Endothelial cell (in vitro differentiated cells): ENCODE data around the gene PTPN11. TPM values are rescaled to one million over a fixed set of nuclear protein-coding genes. Genes with fewer than 3 reads are reported as not detected.

Experiments
- DNase-seq: peaks from one replicate; pipeline ENCODE4 v3.0.0; 2021; ENCODE audit warnings: low spot score
- H3K27ac Mint-ChIP-seq: one replicate; pipeline ENCODE4 v1.8.0; 2021; ENCODE audit warnings: mixed read lengths, inconsistent platforms; ENCODE audit not compliant: unreplicated experiment
- H3K27me3 Mint-ChIP-seq: one replicate; pipeline ENCODE4 v1.8.0; 2021; ENCODE audit warnings: mild to moderate bottlenecking, moderate library complexity, mixed read lengths, inconsistent platforms; ENCODE audit not compliant: unreplicated experiment
- H3K36me3 Mint-ChIP-seq: one replicate; pipeline ENCODE4 v1.8.0; 2021; ENCODE audit warnings: mild to moderate bottlenecking, low read depth, mixed read lengths, inconsistent platforms; ENCODE audit not compliant: unreplicated experiment
- H3K4me1 Mint-ChIP-seq: one replicate; pipeline ENCODE4 v1.8.0; 2021; ENCODE audit warnings: mild to moderate bottlenecking, mixed read lengths, inconsistent platforms; ENCODE audit not compliant: unreplicated experiment
- H3K4me3 Mint-ChIP-seq: one replicate; pipeline ENCODE4 v1.8.0; 2021; ENCODE audit warnings: mild to moderate bottlenecking, mixed read lengths, inconsistent platforms; ENCODE audit not compliant: unreplicated experiment
- H3K9me3 Mint-ChIP-seq: one replicate; pipeline ENCODE4 v1.8.0; 2021; ENCODE audit warnings: mixed read lengths, inconsistent platforms; ENCODE audit not compliant: unreplicated experiment
- CTCF ChIP-seq: fragments of 200-600 bp; sonication (generic); IDR thresholded peaks from one replicate; pipeline ENCODE4 v1.5.0; 2021; ENCODE audit warnings: antibody characterized with exemption; ENCODE audit not compliant: unreplicated experiment
- total RNA-seq: library from RNA; stranded (reverse); fragmentation: NEBNext Ultra II Directional; extraction: Animal tissue kit (Norgen Biotek cat#: 25700); gene quantifications from one replicate; pipeline ENCODE4 v1.2.1, GENCODE V29; 2021; ENCODE audit not compliant: unreplicated experiment

The PTPN11 gene
- total RNA-seq, 1 donor from 2014 or later: 97.8 TPM

- peak overlapping the region; percentile 95 for H3K4me3 Mint-ChIP-seq
- peaks cover 19% of the 10 kb centered on the region for H3K27me3 Mint-ChIP-seq
- H3K27ac Mint-ChIP-seq: peak overlapping the region; percentile 97
- TF ChIP-seq CTCF: no peak
- peaks cover 7% of the 10 kb centered on the region for H3K36me3 Mint-ChIP-seq
- no peaks in the 10 kb centered on the region for H3K9me3 Mint-ChIP-seq
- H3K4me1 Mint-ChIP-seq: peaks cover 24% of the 10 kb centered on the region
- DNase-seq: no peak
Observed at GRCh38 chr12:112419297-112420133, 768 bp downstream of the PTPN11 start.

DNA sequence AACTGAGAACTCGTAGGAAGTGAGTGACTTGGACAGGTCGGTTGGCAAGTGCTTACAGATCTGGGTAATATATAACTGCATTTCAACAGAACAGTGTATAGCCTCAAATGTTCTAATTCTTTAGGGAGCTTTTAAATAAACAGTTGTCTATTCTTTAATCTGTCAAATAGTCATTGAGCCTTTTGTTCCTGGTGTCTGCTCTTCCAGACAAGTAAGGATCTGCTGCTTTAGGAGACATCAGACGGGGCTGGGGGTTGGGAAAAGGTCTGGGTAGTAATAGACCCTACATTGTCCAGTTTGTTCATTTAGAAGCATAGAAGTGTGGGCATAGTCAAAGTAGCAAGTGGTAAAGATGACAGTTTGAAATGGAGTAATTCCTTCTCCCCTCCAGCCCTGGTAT lies 2.0 kb downstream of the PTPN11 start:
- DNase-seq: no peak
- H3K27ac Mint-ChIP-seq: peak overlapping the region; percentile 97

DNA sequence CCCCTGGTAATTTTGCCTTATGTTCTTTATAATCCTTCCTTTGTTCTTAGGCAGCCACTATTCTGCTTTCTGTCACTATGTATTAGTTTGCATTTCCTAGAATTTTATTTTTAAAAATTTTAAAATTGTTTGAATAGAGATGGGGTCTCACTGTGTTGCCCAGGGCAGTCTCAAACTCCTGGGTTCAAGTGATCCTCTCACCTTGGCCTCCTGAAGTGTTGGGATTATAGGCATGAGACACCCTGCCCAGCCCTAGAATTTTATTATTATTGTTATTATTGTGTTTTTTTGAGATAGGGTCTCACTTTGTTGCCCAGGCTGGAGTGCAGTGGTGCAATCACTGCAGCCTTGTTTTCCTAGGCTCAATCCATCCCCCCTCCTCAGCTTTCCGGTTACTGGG lies 2.6 kb downstream of the PTPN11 start:
- DNase-seq: no peak
- peaks cover 24% of the 10 kb centered on the region for H3K4me1 Mint-ChIP-seq
- H3K4me3 Mint-ChIP-seq: no peak overlapping the region
- no peak overlapping the region for H3K27ac Mint-ChIP-seq
- no peaks in the 10 kb centered on the region for H3K9me3 Mint-ChIP-seq
- peaks cover 17% of the 10 kb centered on the region for H3K27me3 Mint-ChIP-seq
- TF ChIP-seq CTCF: no peak
- H3K36me3 Mint-ChIP-seq: peaks cover 7% of the 10 kb centered on the region

More for the DNA sequence above, 2.0 kb downstream of the PTPN11 start:
- H3K9me3 Mint-ChIP-seq: no peaks in the 10 kb centered on the region
- peak overlapping the region; percentile 52 for H3K4me3 Mint-ChIP-seq
- H3K27me3 Mint-ChIP-seq: peaks cover 17% of the 10 kb centered on the region
- H3K4me1 Mint-ChIP-seq: peaks cover 24% of the 10 kb centered on the region
- no peak for TF ChIP-seq CTCF
- H3K36me3 Mint-ChIP-seq: peaks cover 7% of the 10 kb centered on the region

GRCh38 chr12:112422531-112422930 lies 3.8 kb downstream of the PTPN11 start:
- TF ChIP-seq CTCF: no peak
- Mint-ChIP-seq H3K4me1 (peaks cover 24% of the 10 kb centered on the region), H3K27ac (peak overlapping the region; percentile 18), H3K27me3 (peaks cover 14% of the 10 kb centered on the region), H3K9me3 (no peaks in the 10 kb centered on the region), H3K36me3 (peaks cover 7% of the 10 kb centered on the region), H3K4me3 (no peak overlapping the region)
- DNase-seq: no peak

DNA sequence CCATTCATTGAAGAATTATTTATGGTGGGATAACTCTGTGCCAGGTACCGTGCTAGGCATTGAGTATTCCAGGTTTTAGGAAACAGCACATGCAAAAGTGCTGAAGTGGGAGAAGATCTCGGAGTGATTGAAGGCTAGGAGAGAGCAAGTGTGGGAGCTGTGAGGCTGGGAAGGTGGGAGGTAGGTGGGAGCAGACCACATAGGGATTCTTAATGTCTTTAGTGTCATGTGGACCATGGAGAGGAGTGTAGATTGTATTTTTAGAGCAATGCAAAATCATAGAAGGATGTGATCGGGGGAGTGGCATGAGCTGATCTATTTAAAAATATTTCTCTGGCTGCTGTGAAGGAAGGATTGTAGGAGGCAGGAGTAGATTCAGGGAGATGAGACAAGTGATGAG lies 5.4 kb downstream of the PTPN11 start:
- Mint-ChIP-seq H3K27ac (no peak overlapping the region), H3K9me3 (no peaks in the 10 kb centered on the region), H3K36me3 (peaks cover 7% of the 10 kb centered on the region), H3K4me1 (peaks cover 22% of the 10 kb centered on the region), H3K27me3 (peaks cover 10% of the 10 kb centered on the region), H3K4me3 (no peak overlapping the region)
- no peak for DNase-seq
- TF ChIP-seq CTCF: no peak
